ENCODE results near the gene GPD2.

DNA sequence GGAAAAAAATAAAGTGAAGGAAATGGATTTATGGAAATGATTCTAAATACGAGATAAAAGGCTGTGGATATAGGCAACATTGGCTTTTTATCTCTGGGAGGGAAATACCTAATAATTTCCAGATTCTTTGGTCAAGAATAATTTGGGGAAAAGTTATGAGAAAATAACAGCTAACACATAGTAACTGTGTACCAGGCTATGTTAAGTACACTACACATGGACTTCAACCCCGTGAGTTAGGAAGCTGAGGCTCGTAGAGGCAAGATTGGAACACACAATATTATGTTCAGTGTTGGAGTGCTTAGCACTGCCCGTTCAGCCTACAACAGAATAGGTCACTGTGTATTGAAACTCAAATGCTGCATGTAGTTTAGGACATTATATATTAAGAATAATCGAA lies 34.3 kb upstream of the GPD2 start:
- no peak for TF ChIP-seq CTCF (optimal IDR thresholded peaks at IDR 0.05 in 1 of 3, IDR thresholded peaks at IDR 0.05 in 1 of 3, conservative IDR thresholded peaks at IDR 0.05 in 1 of 3; ENCODE audit: extremely low read depth in 1 of 3, insufficient read depth in 2 of 3, low read length in 3 of 3)
- TF ChIP-seq EZH2 (IDR thresholded peaks at IDR 0.05; ENCODE audit: low read length): no peak

All from keratinocyte (primary cell).